ENCODE measurements around the gene MEGF9. TPM values are rescaled to one million over a fixed set of nuclear protein-coding genes. Genes with fewer than 3 reads are reported as not detected.

The MEGF9 gene
- total RNA-seq, 1 donor from 2014 or later, result 9.0 TPM

GRCh38 chr9:120713257-120714087 lies 798 bp downstream of the MEGF9 start:
- H3K4me1 Mint-ChIP-seq, result peaks cover 40% of the 10 kb centered on the region
- POLR2A ChIA-PET, result interaction anchor here (2.0 kb wide), 1 partner anchor 80 kb away, joined by 15 read pairs; the partner anchor contains the start of gene FBXW2
- intact Hi-C loops (cut with micrococcal nuclease), result loop anchor here (1.0 to 5.0 kb wide), 9 partner anchors 21 to 657 kb away; partner anchors contain the start of genes CDK5RAP2, FBXW2, PSMD5 and RAB14
- peak overlapping the region; percentile 86 for H3K27ac Mint-ChIP-seq
- H3K27me3 Mint-ChIP-seq, result no peaks in the 10 kb centered on the region
- CTCF ChIA-PET, result no interaction called here
- no peaks in the 10 kb centered on the region for H3K9me3 Mint-ChIP-seq
- peaks cover 6% of the 10 kb centered on the region for H3K36me3 Mint-ChIP-seq (ENCODE audit: low read depth)
- TF ChIP-seq CTCF (IDR thresholded peaks at IDR 0.05), result no peak
- DNase-seq, result peak; percentile 30
- peak overlapping the region; percentile 90 for H3K4me3 Mint-ChIP-seq
- ATAC-seq (ENCODE audit: low read depth), result no peak

DNA sequence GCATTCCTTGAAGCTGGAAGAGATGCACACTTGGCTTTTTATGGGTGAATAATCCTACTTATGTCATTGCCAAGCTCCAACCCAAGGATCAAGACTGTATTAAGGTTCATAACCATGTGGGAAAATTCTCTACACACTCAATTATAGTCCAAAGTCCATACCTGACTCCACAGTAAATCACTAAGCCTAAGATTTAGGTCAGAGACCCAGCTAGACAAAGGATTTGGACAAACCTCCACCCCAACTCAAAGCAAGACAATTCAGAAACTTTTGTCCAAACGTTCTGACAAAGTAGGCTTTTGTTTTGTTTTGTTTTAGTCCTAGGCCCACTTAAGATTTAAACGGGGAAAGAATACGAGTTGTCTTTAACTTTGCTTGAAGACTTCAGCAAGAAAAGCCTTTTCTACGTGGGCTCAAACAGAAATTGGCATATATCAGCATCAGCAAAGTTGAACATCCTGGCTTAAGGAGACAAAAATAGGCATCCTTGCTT lies 1.7 kb downstream of the MEGF9 start:
- ATAC-seq (ENCODE audit: low read depth), result no peak
- Mint-ChIP-seq H3K27ac (peak overlapping the region; percentile 86), H3K4me3 (peak overlapping the region; percentile 90), H3K9me3 (no peaks in the 10 kb centered on the region), H3K36me3 (ENCODE audit: low read depth) (peaks cover 6% of the 10 kb centered on the region), H3K27me3 (no peaks in the 10 kb centered on the region), H3K4me1 (peaks cover 40% of the 10 kb centered on the region)
- TF ChIP-seq CTCF (IDR thresholded peaks at IDR 0.05), result no peak
- POLR2A ChIA-PET, result interaction anchor here (0.5 to 2.0 kb wide), 2 partner anchors 31 to 81 kb away, joined by 4 to 15 read pairs; partner anchors contain the start of gene FBXW2
- CTCF ChIA-PET, result interaction anchor here (1.5 kb wide), 1 partner anchor 93 kb away, joined by 10 read pairs; no protein-coding TSS in a partner anchor
- no peak for DNase-seq
- intact Hi-C loops (cut with micrococcal nuclease), result loop anchor here (5.0 kb wide), 3 partner anchors 80 to 490 kb away; partner anchors contain the start of genes FBXW2 and RAB14

DNA sequence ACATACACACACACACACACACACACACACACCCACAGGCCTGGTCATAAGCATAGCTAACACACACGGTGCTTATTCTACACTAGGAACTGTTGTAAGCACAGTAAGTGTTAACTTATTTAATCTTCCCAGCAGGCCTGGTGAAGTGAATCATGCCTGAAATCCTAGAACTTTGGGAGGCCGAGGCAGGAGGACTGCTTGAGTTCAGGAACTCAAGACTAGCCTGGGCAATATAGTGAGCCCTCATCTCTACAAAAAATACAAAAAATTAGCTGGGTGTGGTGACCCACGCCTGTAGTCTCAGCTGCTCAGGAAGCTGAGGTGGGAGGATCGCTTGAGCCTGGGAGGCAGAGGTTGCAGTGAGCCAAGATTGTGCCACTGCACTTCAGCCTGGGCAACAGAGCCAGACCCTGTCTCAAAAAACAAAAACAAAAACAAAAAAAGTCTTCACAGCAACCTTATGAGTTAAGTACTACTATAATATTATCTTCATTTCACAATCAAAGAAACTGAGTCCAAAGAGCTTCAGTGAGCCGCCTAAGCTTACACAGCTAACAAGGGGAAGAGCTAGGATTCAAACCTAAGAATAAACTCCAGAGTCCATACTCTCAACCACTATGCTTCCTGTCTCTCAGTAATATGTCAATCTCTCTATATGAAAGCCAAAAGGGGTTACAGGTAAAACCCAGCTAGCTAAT lies 2.3 kb downstream of the MEGF9 start:
- POLR2A ChIA-PET, result interaction anchor here (0.5 to 2.0 kb wide), 2 partner anchors 30 to 81 kb away, joined by 4 to 15 read pairs; partner anchors contain the start of gene FBXW2
- Mint-ChIP-seq H3K4me3 (peak overlapping the region; percentile 90), H3K36me3 (ENCODE audit: low read depth) (peaks cover 6% of the 10 kb centered on the region), H3K27ac (peak overlapping the region; percentile 86), H3K27me3 (no peaks in the 10 kb centered on the region), H3K9me3 (no peaks in the 10 kb centered on the region), H3K4me1 (peaks cover 40% of the 10 kb centered on the region)
- DNase-seq (no peak), ATAC-seq (ENCODE audit: low read depth) (no peak)
- TF ChIP-seq CTCF (IDR thresholded peaks at IDR 0.05), result no peak
- CTCF ChIA-PET, result interaction anchor here (1.5 kb wide), 1 partner anchor 92 kb away, joined by 10 read pairs; no protein-coding TSS in a partner anchor
- intact Hi-C loops (cut with micrococcal nuclease), result loop anchor here (5.0 kb wide), 3 partner anchors 80 to 490 kb away; partner anchors contain the start of genes FBXW2 and RAB14

- Mint-ChIP-seq H3K27me3 (no peaks in the 10 kb centered on the region), H3K4me1 (peaks cover 40% of the 10 kb centered on the region), H3K4me3 (no peak overlapping the region), H3K9me3 (no peaks in the 10 kb centered on the region), H3K27ac (peak overlapping the region; percentile 86), H3K36me3 (ENCODE audit: low read depth) (peaks cover 6% of the 10 kb centered on the region)
- CTCF ChIA-PET, result interaction anchor here (1.5 kb wide), 1 partner anchor 92 kb away, joined by 10 read pairs; no protein-coding TSS in a partner anchor
- DNase-seq (no peak), ATAC-seq (ENCODE audit: low read depth) (no peak)
- TF ChIP-seq CTCF (IDR thresholded peaks at IDR 0.05), result no peak
- intact Hi-C loops (cut with micrococcal nuclease), result loop anchor here (5.0 kb wide), 3 partner anchors 81 to 491 kb away; partner anchors contain the start of genes FBXW2 and RAB14
- POLR2A ChIA-PET, result interaction anchor here (2.0 kb wide), 1 partner anchor 82 kb away, joined by 15 read pairs; the partner anchor contains the start of gene FBXW2
These were observed 2.9 kb downstream of the MEGF9 start for GRCh38 chr9:120711354-120711753.

Measured in activated B cell treated with CpG ODN at 0.5 μM for 24 hours (primary cell).